Smooth muscle cell (in vitro differentiated cells): ENCODE data around the gene FOXO1. TPM values are rescaled to one million over a fixed set of nuclear protein-coding genes. Genes with fewer than 3 reads are reported as not detected.

Source experiments
- DNase-seq: peaks from one replicate; lab custom pipeline; 2025; ENCODE audit not compliant: unreplicated experiment; lab: John Stamatoyannopoulos, UW
- H2AFZ ChIP-seq: fragments of 200-600 bp; sonication (generic); 2 replicates; pipeline ENCODE4 v1.6.0; 2016; ENCODE audit warnings: antibody characterized with exemption, low read depth, mild to moderate bottlenecking
- H3F3A ChIP-seq: fragments of 200-600 bp; sonication (generic); 2 replicates; pipeline ENCODE4 v1.6.0; 2017; ENCODE audit warnings: antibody characterized with exemption, low read depth
- H3K27ac ChIP-seq: fragments of 200-600 bp; sonication (generic); 2 replicates; pipeline ENCODE4 v1.5.1; 2016; ENCODE audit warnings: low read depth, mild to moderate bottlenecking
- H3K27me3 ChIP-seq: fragments of 200-600 bp; sonication (generic); 2 replicates; pipeline ENCODE4 v1.6.1; 2016; ENCODE audit warnings: low read depth, mild to moderate bottlenecking
- H3K36me3 ChIP-seq: fragments of 200-600 bp; sonication (generic); 2 replicates; pipeline ENCODE4 v1.5.1; 2016; ENCODE audit warnings: low read depth
- H3K4me1 ChIP-seq: fragments of 200-600 bp; sonication (generic); 2 replicates; pipeline ENCODE4 v1.5.1; 2016; ENCODE audit warnings: low read depth
- H3K4me2 ChIP-seq: fragments of 200-600 bp; sonication (generic); 2 replicates; pipeline ENCODE4 v1.6.0; 2016; ENCODE audit warnings: mild to moderate bottlenecking
- H3K4me3 ChIP-seq: fragments of 200-600 bp; sonication (generic); 2 replicates; pipeline ENCODE4 v1.5.1; 2016; ENCODE audit warnings: mild to moderate bottlenecking
- H3K79me2 ChIP-seq: fragments of 200-600 bp; sonication (generic); 2 replicates; pipeline ENCODE4 v1.6.0; 2016; ENCODE audit warnings: low read depth, mild to moderate bottlenecking
- H3K9ac ChIP-seq: fragments of 200-600 bp; sonication (generic); 2 replicates; pipeline ENCODE4 v1.6.0; 2016; ENCODE audit warnings: low read depth
- H3K9me3 ChIP-seq: fragments of 200-600 bp; sonication (generic); replicated peaks from 2 replicates; pipeline ENCODE4 v1.5.1; 2016; ENCODE audit warnings: low read depth
- H4K20me1 ChIP-seq: fragments of 200-600 bp; sonication (generic); 2 replicates; pipeline ENCODE4 v1.6.0; 2016; ENCODE audit warnings: low read depth
- WGBS: methylation state at CpG from one replicate; pipeline ENCODE4 v1.1.7; 2016; ENCODE audit warnings: low lambda C conversion rate; 5-methylcytosine and 5-hydroxymethylcytosine counted together
- polyA plus RNA-seq: library from polyadenylated mRNA; unstranded; fragments of >200 nt; fragmentation: Nextera tagmentation; extraction: Ambion mirVana; gene quantifications from 2 replicates; pipeline ENCODE4 v1.2.1, GENCODE V29; 2016
- total RNA-seq: library from RNA; depleted of rRNA; stranded (reverse); fragments of >200 nt; gene quantifications from 2 replicates; pipeline ENCODE4 v1.2.3, GENCODE V29; 2014
- TF ChIP-seq, protein P1 (sequence below): fragments of 200-600 bp; sonication (generic); IDR thresholded peaks from 2 replicates; pipeline ENCODE4 v1.5.1; 2017; ENCODE audit warnings: borderline replicate concordance, mild to moderate bottlenecking, antibody characterized with exemption; ENCODE audit not compliant: insufficient read depth, poor library complexity, severe bottlenecking

FOXO1 gene
- total and polyA plus RNA-seq, 2 experiments from 2014 or later: 17.0 to 19.9 TPM

DNA sequence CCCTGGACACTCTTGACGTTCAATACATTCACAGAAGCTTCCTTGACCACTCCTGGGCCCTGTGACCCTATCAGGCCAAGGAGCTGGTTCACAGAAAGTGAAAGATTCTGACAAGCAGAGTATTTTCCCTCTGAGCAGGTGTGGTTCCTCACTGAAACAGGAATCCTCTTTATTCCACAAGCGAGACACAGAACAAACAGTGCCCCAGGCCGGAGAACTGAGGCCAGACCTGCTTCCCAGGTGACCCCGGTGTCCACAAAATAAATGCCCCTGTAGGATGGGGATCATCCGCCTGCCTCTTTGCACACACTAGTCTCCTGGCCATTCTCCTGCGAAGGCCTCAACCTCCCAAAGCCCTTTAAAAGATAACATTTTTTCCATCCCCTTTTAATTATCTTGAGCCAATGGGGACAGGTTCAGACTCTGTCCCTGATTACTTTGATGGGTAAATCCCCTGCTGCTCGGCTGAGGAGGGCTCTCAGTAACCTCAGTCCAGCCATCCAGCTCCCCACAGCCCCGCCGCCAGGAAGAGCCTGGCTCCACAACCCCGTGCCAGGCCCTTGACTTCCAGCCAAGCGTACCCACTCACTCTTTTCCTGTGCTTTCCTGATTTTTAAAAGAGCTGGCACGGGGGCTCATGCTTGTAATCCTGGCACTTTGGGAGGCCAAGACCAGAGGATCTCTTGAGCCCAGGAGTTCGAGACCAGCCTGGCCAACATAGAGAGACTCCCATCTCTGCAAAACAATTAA lies 129.1 kb downstream of the FOXO1 start:
- H3K27ac ChIP-seq: peak overlapping the region; percentile 25
- 79% methylated on average over 13 of the region's 13 CpGs for WGBS

DNA sequence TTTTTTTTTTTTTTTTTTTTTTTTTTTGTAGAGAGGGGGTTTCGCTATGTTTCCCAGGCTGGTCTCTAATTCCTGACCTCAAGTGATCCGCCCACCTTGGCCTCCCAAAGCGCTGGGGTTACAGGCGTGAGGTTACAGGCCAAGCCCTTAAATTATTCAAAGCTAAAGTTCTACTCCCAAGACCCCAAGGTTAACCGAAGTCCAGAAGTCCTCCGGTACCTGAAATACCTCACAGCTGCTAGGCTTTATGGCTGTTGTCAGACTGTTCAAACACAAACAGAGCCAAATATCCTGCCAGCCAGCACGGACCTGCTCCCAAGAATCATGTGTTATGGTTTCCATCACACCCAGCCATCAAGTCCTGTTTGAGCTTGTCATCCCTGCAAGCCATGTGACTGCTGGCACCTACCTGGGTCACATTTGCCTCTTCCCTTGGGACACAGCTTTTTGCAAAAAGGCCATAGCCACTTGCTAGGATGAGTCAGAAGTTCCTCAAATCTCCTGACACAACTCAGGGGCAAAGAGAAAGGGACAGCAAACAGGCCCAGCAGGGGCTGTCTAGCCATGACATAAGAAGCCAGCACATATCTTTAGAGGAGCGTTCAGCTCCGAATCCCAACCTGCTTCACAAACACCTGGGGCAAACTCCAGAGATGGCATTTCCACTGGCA lies 129.9 kb downstream of the FOXO1 start:
- DNase-seq: no peak
- Histone ChIP-seq H2AFZ (no peak overlapping the region), H3K9me3 (no peaks in the 10 kb centered on the region), H3K79me2 (no peaks in the 10 kb centered on the region), H3K4me2 (no peak overlapping the region), H3K27me3 (no peaks in the 10 kb centered on the region), H4K20me1 (no peaks in the 10 kb centered on the region), H3K9ac (no peak overlapping the region), H3K4me3 (no peak overlapping the region), H3F3A (no peaks in the 10 kb centered on the region), H3K36me3 (no peaks in the 10 kb centered on the region), H3K27ac (peak overlapping the region; percentile 25), H3K4me1 (peaks cover 3% of the 10 kb centered on the region)
- TF ChIP-seq, protein P1, sequence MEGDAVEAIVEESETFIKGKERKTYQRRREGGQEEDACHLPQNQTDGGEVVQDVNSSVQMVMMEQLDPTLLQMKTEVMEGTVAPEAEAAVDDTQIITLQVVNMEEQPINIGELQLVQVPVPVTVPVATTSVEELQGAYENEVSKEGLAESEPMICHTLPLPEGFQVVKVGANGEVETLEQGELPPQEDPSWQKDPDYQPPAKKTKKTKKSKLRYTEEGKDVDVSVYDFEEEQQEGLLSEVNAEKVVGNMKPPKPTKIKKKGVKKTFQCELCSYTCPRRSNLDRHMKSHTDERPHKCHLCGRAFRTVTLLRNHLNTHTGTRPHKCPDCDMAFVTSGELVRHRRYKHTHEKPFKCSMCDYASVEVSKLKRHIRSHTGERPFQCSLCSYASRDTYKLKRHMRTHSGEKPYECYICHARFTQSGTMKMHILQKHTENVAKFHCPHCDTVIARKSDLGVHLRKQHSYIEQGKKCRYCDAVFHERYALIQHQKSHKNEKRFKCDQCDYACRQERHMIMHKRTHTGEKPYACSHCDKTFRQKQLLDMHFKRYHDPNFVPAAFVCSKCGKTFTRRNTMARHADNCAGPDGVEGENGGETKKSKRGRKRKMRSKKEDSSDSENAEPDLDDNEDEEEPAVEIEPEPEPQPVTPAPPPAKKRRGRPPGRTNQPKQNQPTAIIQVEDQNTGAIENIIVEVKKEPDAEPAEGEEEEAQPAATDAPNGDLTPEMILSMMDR: no peak
- 66% methylated on average over 8 of the region's 9 CpGs for WGBS

More for the DNA sequence above, 129.1 kb downstream of the FOXO1 start:
- Histone ChIP-seq H3K4me1 (peaks cover 3% of the 10 kb centered on the region), H3K9ac (no peak overlapping the region), H3K4me3 (no peak overlapping the region), H3K27me3 (no peaks in the 10 kb centered on the region), H3K4me2 (no peak overlapping the region), H3K79me2 (no peaks in the 10 kb centered on the region), H3F3A (no peaks in the 10 kb centered on the region), H3K9me3 (no peaks in the 10 kb centered on the region), H3K36me3 (no peaks in the 10 kb centered on the region), H2AFZ (no peak overlapping the region), H4K20me1 (no peaks in the 10 kb centered on the region)
- TF ChIP-seq, protein P1: no peak
- DNase-seq: no peak

DNA sequence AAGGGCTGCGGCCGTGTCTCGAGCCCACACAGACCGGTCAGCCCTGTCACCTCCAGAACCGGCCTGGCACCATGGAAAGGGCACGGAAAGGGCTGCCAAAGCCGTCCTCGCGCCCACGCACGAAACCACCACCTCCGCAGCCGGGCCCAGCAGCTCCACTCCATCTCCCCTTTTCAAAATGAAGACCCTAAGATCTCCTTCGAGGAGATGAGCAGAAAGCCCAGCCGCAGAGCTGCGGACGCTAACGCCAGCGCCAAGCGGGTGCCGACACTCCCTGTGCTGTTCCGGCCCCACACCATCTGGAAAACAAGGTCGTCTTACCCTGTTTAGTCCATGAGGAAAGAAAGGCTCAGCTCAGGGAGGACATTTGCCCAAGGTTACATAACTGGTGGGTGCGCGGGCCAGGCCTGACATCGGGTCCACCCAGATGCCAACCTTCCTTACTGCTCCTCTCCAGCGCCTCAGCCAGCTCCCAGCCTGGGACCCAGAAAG lies 131.1 kb downstream of the FOXO1 start:
- 96% methylated on average over 27 of the region's 27 CpGs for WGBS
- H3K27ac ChIP-seq: no peak overlapping the region
- H3K9ac ChIP-seq: no peak overlapping the region
- H3K4me1 ChIP-seq: peaks cover 3% of the 10 kb centered on the region
- no peak for DNase-seq
- H4K20me1 ChIP-seq: no peaks in the 10 kb centered on the region
- no peaks in the 10 kb centered on the region for H3K79me2 ChIP-seq
- no peaks in the 10 kb centered on the region for H3K27me3 ChIP-seq
- no peak overlapping the region for H2AFZ ChIP-seq
- no peaks in the 10 kb centered on the region for H3F3A ChIP-seq
- no peaks in the 10 kb centered on the region for H3K36me3 ChIP-seq
- TF ChIP-seq, protein P1: no peak
- H3K4me3 ChIP-seq: no peak overlapping the region
- H3K9me3 ChIP-seq: no peaks in the 10 kb centered on the region
- no peak overlapping the region for H3K4me2 ChIP-seq
